Prostate gland (tissue), 2 donors: Measurements from ENCODE around the gene PPP1R12C. TPM values are rescaled to one million over a fixed set of nuclear protein-coding genes. Genes with fewer than 3 reads are reported as not detected.

Source experiments
- DNase-seq: peaks from one replicate; pipeline ENCODE4 v3.0.0-alpha.2; 2019; ENCODE audit warnings: low spot score
- H3K27ac ChIP-seq, 2 donors: fragments of 200-600 bp; sonication (generic); 2 replicates each; pipeline ENCODE4 v1.5.1; 2017 to 2019
- H3K27me3 ChIP-seq: fragments of 200-600 bp; sonication (generic); replicated peaks from 2 replicates; pipeline ENCODE4 v1.5.1; 2019; ENCODE audit not compliant: insufficient read depth
- H3K36me3 ChIP-seq, 2 donors: fragments of 200-600 bp; sonication (generic); 1 replicate in 1 of 2; 2 replicates in 1 of 2; pipeline versions ENCODE4 v1.5.1 to v1.8.1; 2017 to 2019
- H3K4me1 ChIP-seq: fragments of 200-600 bp; sonication (generic); replicated peaks from 2 replicates; pipeline ENCODE4 v1.5.1; 2019
- H3K4me3 ChIP-seq, 2 donors: fragments of 200-600 bp; sonication (generic); 2 replicates each; pipeline ENCODE4 v1.5.1; 2017 to 2019
- H3K9me3 ChIP-seq: fragments of 200-600 bp; sonication (generic); 2 replicates; pipeline ENCODE4 v1.5.1; 2017
- CTCF ChIP-seq, 4 experiments: fragments of 200-600 bp in 2 of 4; fragments of 450-650 bp in 2 of 4; sonication (generic) in 2 of 4; IDR thresholded peaks; 1 replicate in 3 of 4; 2 replicates in 1 of 4; pipeline ENCODE4 v1.5.1; 2016 to 2019; ENCODE audit warnings: antibody characterized with exemption in 4 of 4, mild to moderate bottlenecking in 2 of 4, moderate library complexity in 2 of 4
- POLR2A ChIP-seq: fragments of 450-650 bp; IDR thresholded peaks from one replicate; pipeline ENCODE4 v1.6.1; 2016; ENCODE audit warnings: antibody characterized with exemption, mild to moderate bottlenecking
- POLR2AphosphoS5 ChIP-seq: sonication (generic); formaldehyde crosslinking; IDR thresholded peaks from one replicate; pipeline ENCODE4 v1.6.1; 2017; ENCODE audit warnings: antibody characterized with exemption
- WGBS: methylation state at CpG from one replicate; pipeline ENCODE4 v1.1.5; 2018; 5-methylcytosine and 5-hydroxymethylcytosine counted together
- intact Hi-C: fragments of 100-400 bp; cut with DNase I; formaldehyde crosslinking; loops from one replicate; pipeline ENCODE4 v1.14.2; 2022
- total RNA-seq, 2 donors: library from RNA; depleted of rRNA; stranded (reverse); fragments of >200 nt; gene quantifications; one replicate each; pipeline ENCODE4 v1.1.0, GENCODE V29; 2016

Gene PPP1R12C
- total RNA-seq, 2 donors from 2014 or later = 67.8 to 164 TPM

DNA sequence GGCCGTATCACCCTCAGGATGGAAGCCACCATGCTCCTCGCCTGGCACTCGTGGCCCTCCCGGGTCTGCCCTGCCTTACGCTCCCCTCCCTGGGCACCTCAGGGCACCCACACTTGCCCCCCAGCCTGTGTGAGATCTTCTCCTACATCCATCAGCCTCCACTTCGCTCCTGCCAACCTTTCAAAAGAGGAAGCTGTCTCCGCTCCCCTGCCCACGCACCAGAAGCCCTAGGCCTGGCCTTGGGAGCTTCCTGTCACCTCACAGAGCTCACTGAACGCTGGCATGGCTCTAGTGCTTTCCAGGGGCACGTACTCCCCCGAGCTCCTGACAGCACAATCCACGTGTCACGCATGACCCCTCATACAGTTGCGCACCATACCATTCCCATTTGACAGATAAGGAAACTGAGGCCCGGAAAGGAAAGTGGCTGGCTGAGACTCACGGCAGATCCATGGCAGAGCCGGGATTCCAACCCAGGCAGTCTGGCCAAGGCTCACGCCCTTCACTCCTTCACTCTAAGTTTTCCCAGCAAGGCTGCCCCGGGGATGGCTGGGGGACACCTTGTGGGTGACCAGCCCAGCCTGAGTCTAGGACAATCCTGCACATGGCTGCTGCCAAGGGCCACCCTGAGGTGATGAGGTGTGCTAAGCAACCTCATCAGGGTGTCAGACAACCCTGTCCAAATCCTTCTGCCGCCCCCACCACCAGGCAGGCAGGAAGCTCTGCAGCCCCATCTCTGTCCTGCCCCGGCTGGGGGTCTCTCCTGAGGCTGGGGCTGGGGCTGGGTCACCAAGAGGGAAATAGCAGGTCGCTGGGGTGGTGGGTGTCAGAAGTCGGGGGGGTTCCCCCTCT is 19.3 kb downstream of the PPP1R12C start:
- intact Hi-C loops = no loop called here

GRCh38 chr19:55096061-55096701 is 21.3 kb downstream of the PPP1R12C start:
- no peaks in the 10 kb centered on the region for H3K27me3 ChIP-seq
- WGBS = 81% methylated on average over 23 of the region's 23 CpGs
- peaks cover 5 to 8% of the 10 kb centered on the region in 2 donors for H3K36me3 ChIP-seq
- no peak for DNase-seq
- intact Hi-C loops = no loop called here
- no peaks in the 10 kb centered on the region for H3K9me3 ChIP-seq
- H3K27ac ChIP-seq = no peak overlapping the region
- H3K4me1 ChIP-seq = no peaks in the 10 kb centered on the region
- TF ChIP-seq POLR2AphosphoS5 = no peak
- no peak for TF ChIP-seq CTCF (IDR thresholded peaks at IDR 0.05)
- TF ChIP-seq POLR2A = no peak
- no peak overlapping the region for H3K4me3 ChIP-seq

More for the DNA sequence above, 19.3 kb downstream of the PPP1R12C start:
- Histone ChIP-seq H3K36me3 (no peaks in the 10 kb centered on the region), H3K27ac (no peak overlapping the region), H3K4me1 (no peaks in the 10 kb centered on the region), H3K9me3 (no peaks in the 10 kb centered on the region), H3K4me3 (no peak overlapping the region), H3K27me3 (no peaks in the 10 kb centered on the region)
- DNase-seq = no peak
- 97% methylated on average over 23 of the region's 23 CpGs for WGBS
- no peak for TF ChIP-seq CTCF (IDR thresholded peaks at IDR 0.05)
- no peak for TF ChIP-seq POLR2A
- TF ChIP-seq POLR2AphosphoS5 = no peak

DNA sequence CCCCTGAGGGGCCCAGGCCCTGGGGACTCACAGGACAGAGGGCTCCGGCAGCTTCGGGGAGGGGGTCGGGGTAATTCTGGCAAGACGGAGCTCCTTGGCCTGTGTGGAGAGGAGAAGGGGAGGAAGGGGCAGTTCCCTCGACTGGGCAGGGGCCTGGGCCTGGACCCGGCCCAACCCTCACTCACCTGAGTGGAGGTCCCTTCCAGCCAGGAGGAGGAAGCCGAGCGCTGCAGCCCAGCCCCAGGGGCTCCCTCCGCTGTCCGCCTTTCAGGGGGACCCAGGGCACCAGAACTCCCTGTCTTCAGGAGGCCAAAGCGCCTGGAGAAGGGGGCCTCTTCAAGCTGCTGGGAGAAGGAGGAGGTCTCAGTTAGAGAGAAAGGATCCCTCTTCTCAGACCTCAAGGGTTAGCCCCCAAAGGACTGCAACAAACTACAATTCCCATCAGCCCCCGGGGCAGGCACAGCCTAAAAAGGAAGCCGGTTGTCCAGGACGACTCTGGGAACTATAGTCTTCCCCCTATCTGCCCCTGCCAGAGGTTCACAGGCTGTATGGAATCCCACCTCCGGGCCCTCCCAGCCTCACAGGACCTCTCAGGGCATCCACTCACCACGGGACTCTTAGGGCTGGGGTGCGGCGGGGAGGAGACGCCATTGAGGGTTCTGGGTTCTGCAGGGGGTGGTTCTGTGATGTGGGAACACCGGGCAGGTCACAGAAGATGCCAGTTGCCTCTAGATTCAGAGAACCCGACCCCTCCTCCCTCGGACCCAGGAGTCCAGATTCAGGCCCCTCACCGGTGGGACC is 22.0 kb downstream of the PPP1R12C start:
- DNase-seq = no peak
- WGBS = 87% methylated on average over 22 of the region's 23 CpGs
- intact Hi-C loops = no loop called here

More for the DNA sequence above, 22.0 kb downstream of the PPP1R12C start:
- Histone ChIP-seq H3K9me3 (no peaks in the 10 kb centered on the region), H3K4me1 (no peaks in the 10 kb centered on the region), H3K4me3 (no peak overlapping the region), H3K27ac (no peak overlapping the region), H3K36me3 (peaks cover 5 to 9% of the 10 kb centered on the region in 2 donors), H3K27me3 (no peaks in the 10 kb centered on the region)
- TF ChIP-seq POLR2AphosphoS5 (no peak), POLR2A (no peak), CTCF (IDR thresholded peaks at IDR 0.05) (no peak)
